GM23338 (cell line): ENCODE measurements around the gene EQTN. TPM values are rescaled to one million over a fixed set of nuclear protein-coding genes. Genes with fewer than 3 reads are reported as not detected.

Experiments
- ATAC-seq: fragments of 200-7000 bp; cut with Tn5 transposase; 3 replicates; pipeline ENCODE4 v1.9.1; 2020
- DNase-seq: peaks from one replicate; pipeline ENCODE4 v3.0.0-alpha.2; 2015; ENCODE audit warnings: low spot score
- H2AFZ ChIP-seq: fragments of 200-600 bp; sonication (generic); 2 replicates; pipeline ENCODE4 v1.8.0; 2016; ENCODE audit warnings: antibody characterized with exemption, mild to moderate bottlenecking, moderate library complexity
- H3F3A ChIP-seq: fragments of 200-600 bp; sonication (generic); replicated peaks from 2 replicates; pipeline ENCODE4 v1.8.0; 2017; ENCODE audit warnings: antibody characterized with exemption, mixed run types, low read depth
- H3K27ac ChIP-seq: fragments of 200-600 bp; sonication (generic); 2 replicates; pipeline ENCODE4 v1.6.1; 2016; ENCODE audit warnings: low read depth
- H3K27me3 ChIP-seq: fragments of 200-600 bp; sonication (generic); 2 replicates; pipeline ENCODE4 v1.8.0; 2016; ENCODE audit warnings: mild to moderate bottlenecking, mixed run types, moderate library complexity; ENCODE audit not compliant: insufficient read depth
- H3K36me3 ChIP-seq: fragments of 200-600 bp; sonication (generic); 2 replicates; pipeline ENCODE4 v1.8.0; 2016; ENCODE audit warnings: mild to moderate bottlenecking; ENCODE audit not compliant: insufficient read depth
- H3K4me1 ChIP-seq: fragments of 200-600 bp; sonication (generic); 2 replicates; pipeline ENCODE4 v1.8.0; 2016; ENCODE audit warnings: mild to moderate bottlenecking, moderate library complexity; ENCODE audit not compliant: insufficient read depth
- H3K4me2 ChIP-seq: fragments of 200-600 bp; sonication (generic); 2 replicates; pipeline ENCODE4 v1.7.1; 2017; ENCODE audit warnings: mixed run types
- H3K4me3 ChIP-seq: fragments of 200-600 bp; sonication (generic); 2 replicates; pipeline ENCODE4 v1.6.1; 2016; ENCODE audit warnings: mixed run types
- H3K79me2 ChIP-seq: fragments of 200-600 bp; sonication (generic); replicated peaks from 2 replicates; pipeline ENCODE4 v1.8.0; 2017; ENCODE audit warnings: mild to moderate bottlenecking; ENCODE audit not compliant: insufficient read depth
- H3K9me2 ChIP-seq: fragments of 200-600 bp; sonication (generic); 2 replicates; pipeline ENCODE4 v1.8.0; 2017; ENCODE audit not compliant: insufficient read depth
- H4K20me1 ChIP-seq: fragments of 200-600 bp; sonication (generic); replicated peaks from 2 replicates; pipeline ENCODE4 v1.8.0; 2017; ENCODE audit warnings: mild to moderate bottlenecking; ENCODE audit not compliant: insufficient read depth
- H3K27ac Mint-ChIP-seq: 2 replicates; pipeline ENCODE4 v1.8.0; 2020; ENCODE audit warnings: inconsistent platforms, mild to moderate bottlenecking, moderate library complexity, mixed read lengths
- H3K27me3 Mint-ChIP-seq: 3 replicates; pipeline ENCODE4 v1.8.0; 2022; ENCODE audit warnings: low read depth, mild to moderate bottlenecking, moderate library complexity, mixed read lengths, inconsistent platforms; ENCODE audit not compliant: insufficient read depth, poor library complexity
- H3K36me3 Mint-ChIP-seq: 3 replicates; pipeline ENCODE4 v1.8.0; 2021; ENCODE audit warnings: low read depth, mild to moderate bottlenecking, inconsistent platforms, moderate library complexity, mixed read lengths
- H3K4me1 Mint-ChIP-seq: 3 replicates; pipeline ENCODE4 v1.8.0; 2020; ENCODE audit warnings: mild to moderate bottlenecking, inconsistent platforms, mixed read lengths
- H3K4me3 Mint-ChIP-seq: 3 replicates; pipeline ENCODE4 v1.8.0; 2021; ENCODE audit warnings: moderate library complexity, mild to moderate bottlenecking, inconsistent platforms, mixed read lengths
- H3K9me3 Mint-ChIP-seq: 3 replicates; pipeline ENCODE4 v1.8.0; 2020; ENCODE audit warnings: moderate library complexity, mild to moderate bottlenecking, inconsistent platforms, mixed read lengths
- CTCF ChIP-seq, 2 experiments: fragments of 200-600 bp in 1 of 2; sonication (generic) in 1 of 2; conservative IDR thresholded peaks; 2 replicates each; pipeline versions ENCODE4 v1.5.1 to v1.6.1; 2016 to 2017; ENCODE audit warnings: antibody characterized with exemption in 2 of 2, low read depth in 2 of 2, mild to moderate bottlenecking in 2 of 2, moderate library complexity in 1 of 2
- EZH2 ChIP-seq: fragments of 200-600 bp; sonication (generic); IDR thresholded peaks from one replicate; pipeline ENCODE4 v1.8.0; 2017; ENCODE audit warnings: antibody characterized with exemption, mild to moderate bottlenecking, low read depth; ENCODE audit not compliant: unreplicated experiment
- JUNB ChIP-seq: IDR thresholded peaks from one replicate; pipeline ENCODE4 v1.6.1; 2016; ENCODE audit warnings: antibody characterized with exemption; ENCODE audit not compliant: unreplicated experiment
- NANOG ChIP-seq: IDR thresholded peaks from 2 replicates; pipeline ENCODE4 v1.6.1; 2016; ENCODE audit warnings: antibody characterized with exemption, borderline replicate concordance
- ZNF114 ChIP-seq: fragments of 250-450 bp; sonication (Bioruptor Pico); IDR thresholded peaks from 2 replicates; pipeline ENCODE4 v1.5.0; 2020; ENCODE audit warnings: mild to moderate bottlenecking, moderate library complexity
- polyA plus RNA-seq: library from polyadenylated mRNA; unstranded; fragments of >200 nt; fragmentation: Nextera tagmentation; extraction: Ambion mirVana; gene quantifications from 2 replicates; pipeline ENCODE4 v1.2.1, GENCODE V29; 2016
- total RNA-seq: library from RNA; depleted of rRNA; stranded (reverse); fragments of >200 nt; shearing (Covaris generic); gene quantifications from 2 replicates; pipeline ENCODE4 v1.2.3, GENCODE V29; 2014
- TF ChIP-seq, protein P1 (sequence below): IDR thresholded peaks from one replicate; pipeline ENCODE4 v1.6.1; 2018; ENCODE audit warnings: antibody characterized with exemption; ENCODE audit not compliant: unreplicated experiment
- TF ChIP-seq, protein P2 (sequence below): IDR thresholded peaks from 2 replicates; pipeline ENCODE4 v1.6.1; 2016; ENCODE audit warnings: antibody characterized with exemption

Gene EQTN
- total and polyA plus RNA-seq, 2 experiments from 2014 or later: 0.24 TPM; not detected in 1

DNA sequence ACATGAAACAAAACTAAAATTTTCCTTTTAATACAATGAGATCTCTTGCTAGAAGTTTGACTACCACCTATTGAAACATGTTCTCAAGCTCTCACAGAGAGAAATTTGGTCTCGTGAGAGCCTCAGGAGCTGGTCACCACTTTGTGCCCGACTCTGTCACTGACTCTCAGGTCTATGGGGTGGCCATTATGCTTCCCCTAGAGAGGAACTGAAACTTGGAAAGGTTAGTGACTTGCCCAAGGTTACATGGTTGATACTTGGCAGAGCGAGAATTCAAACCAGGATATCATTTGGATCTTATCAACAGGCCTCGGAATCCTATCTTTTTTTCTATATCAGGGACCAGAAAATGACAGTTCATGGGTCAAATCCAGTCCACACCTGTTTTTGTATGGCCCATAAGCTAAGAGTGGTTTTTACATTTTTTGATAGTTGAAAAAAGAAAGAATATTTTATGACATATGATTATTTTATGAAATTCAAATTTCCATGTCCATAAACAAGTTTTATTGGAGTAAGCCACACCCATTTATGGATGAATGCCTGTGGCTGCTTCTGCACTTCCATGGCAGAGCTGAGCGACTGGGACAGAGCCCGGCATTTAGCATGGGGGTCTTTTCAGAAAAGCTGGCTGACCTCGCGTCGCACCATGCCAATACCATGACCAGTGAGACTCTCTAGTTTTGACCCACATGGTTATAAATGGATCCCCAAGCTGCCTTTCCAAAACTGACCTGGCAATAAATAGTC lies 44.8 kb upstream of the EQTN start (continued):
- TF ChIP-seq, protein P1, sequence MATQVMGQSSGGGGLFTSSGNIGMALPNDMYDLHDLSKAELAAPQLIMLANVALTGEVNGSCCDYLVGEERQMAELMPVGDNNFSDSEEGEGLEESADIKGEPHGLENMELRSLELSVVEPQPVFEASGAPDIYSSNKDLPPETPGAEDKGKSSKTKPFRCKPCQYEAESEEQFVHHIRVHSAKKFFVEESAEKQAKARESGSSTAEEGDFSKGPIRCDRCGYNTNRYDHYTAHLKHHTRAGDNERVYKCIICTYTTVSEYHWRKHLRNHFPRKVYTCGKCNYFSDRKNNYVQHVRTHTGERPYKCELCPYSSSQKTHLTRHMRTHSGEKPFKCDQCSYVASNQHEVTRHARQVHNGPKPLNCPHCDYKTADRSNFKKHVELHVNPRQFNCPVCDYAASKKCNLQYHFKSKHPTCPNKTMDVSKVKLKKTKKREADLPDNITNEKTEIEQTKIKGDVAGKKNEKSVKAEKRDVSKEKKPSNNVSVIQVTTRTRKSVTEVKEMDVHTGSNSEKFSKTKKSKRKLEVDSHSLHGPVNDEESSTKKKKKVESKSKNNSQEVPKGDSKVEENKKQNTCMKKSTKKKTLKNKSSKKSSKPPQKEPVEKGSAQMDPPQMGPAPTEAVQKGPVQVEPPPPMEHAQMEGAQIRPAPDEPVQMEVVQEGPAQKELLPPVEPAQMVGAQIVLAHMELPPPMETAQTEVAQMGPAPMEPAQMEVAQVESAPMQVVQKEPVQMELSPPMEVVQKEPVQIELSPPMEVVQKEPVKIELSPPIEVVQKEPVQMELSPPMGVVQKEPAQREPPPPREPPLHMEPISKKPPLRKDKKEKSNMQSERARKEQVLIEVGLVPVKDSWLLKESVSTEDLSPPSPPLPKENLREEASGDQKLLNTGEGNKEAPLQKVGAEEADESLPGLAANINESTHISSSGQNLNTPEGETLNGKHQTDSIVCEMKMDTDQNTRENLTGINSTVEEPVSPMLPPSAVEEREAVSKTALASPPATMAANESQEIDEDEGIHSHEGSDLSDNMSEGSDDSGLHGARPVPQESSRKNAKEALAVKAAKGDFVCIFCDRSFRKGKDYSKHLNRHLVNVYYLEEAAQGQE: no peak
- TF ChIP-seq NANOG (no peak), JUNB (no peak), EZH2 (no peak), CTCF (conservative IDR thresholded peaks at IDR 0.05; ENCODE audit: low read depth in 2 of 2) (no peak), ZNF114 (CRISPR knock-in tag) (no peak)
- TF ChIP-seq, protein P2, sequence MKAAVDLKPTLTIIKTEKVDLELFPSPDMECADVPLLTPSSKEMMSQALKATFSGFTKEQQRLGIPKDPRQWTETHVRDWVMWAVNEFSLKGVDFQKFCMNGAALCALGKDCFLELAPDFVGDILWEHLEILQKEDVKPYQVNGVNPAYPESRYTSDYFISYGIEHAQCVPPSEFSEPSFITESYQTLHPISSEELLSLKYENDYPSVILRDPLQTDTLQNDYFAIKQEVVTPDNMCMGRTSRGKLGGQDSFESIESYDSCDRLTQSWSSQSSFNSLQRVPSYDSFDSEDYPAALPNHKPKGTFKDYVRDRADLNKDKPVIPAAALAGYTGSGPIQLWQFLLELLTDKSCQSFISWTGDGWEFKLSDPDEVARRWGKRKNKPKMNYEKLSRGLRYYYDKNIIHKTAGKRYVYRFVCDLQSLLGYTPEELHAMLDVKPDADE: no peak

GRCh38 chr9:27340961-27341511 lies 44.1 kb upstream of the EQTN start:
- H3F3A ChIP-seq: no peaks in the 10 kb centered on the region
- Mint-ChIP-seq H3K4me1 (peaks cover 40% of the 10 kb centered on the region), H3K4me3 (no peak overlapping the region), H3K27me3 (peaks cover under 1% of the 10 kb centered on the region), H3K27ac (no peak overlapping the region), H3K36me3 (peaks cover 35% of the 10 kb centered on the region), H3K9me3 (peaks cover 14% of the 10 kb centered on the region; the same call in 2 of the 3 replicates)
- peak overlapping the region; percentile 47; the same call in 1 of the 2 replicates for H2AFZ ChIP-seq
- no peak overlapping the region for H3K4me3 ChIP-seq
- no peaks in the 10 kb centered on the region; the same call in 1 of the 2 replicates for H3K9me2 ChIP-seq
- H3K27ac ChIP-seq: no peak overlapping the region
- peaks cover 10% of the 10 kb centered on the region for H3K4me1 ChIP-seq
- no peaks in the 10 kb centered on the region for H3K27me3 ChIP-seq
- H4K20me1 ChIP-seq: no peaks in the 10 kb centered on the region
- H3K4me2 ChIP-seq: no peak overlapping the region
- ATAC-seq (peak; percentile 67), DNase-seq (peak; percentile 55)
- no peaks in the 10 kb centered on the region for H3K36me3 ChIP-seq
- H3K79me2 ChIP-seq: no peaks in the 10 kb centered on the region
- no peak for TF ChIP-seq CTCF (conservative IDR thresholded peaks at IDR 0.05; ENCODE audit: low read depth in 2 of 2)
- TF ChIP-seq, protein P2: no peak
